Ishikawa (cell line): ENCODE measurements around the gene MYOF.

Source experiments
- CEBPB ChIP-seq: IDR thresholded peaks from 2 replicates; pipeline ENCODE4 v1.6.1; 2012
- TEAD4 ChIP-seq: IDR thresholded peaks from 2 replicates; pipeline ENCODE4 v1.6.1; 2012
- TF ChIP-seq, protein P1 (sequence below): IDR thresholded peaks from 2 replicates; pipeline ENCODE4 v1.6.1; 2012; ENCODE audit warnings: low read depth, mild to moderate bottlenecking

DNA sequence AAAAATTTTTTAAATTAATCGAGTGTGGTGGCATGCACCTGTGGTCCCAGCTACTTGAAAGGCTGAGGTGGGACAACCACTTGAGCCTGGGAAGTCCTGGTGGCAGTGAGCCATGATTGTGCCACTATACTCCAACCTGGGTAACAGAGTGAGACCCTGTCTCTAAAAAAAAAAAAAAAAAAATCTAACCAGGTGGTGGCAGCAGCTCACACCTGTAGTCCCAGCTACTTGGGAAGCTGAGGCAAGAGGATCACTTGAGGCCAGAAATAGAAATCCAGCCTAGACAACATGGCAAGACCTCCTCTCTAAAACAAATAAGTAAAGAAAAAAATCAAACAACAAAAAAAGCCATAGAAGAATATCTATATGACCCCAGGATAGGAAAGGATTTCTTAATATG, 3.6 kb upstream of the MYOF start:
- TF ChIP-seq TEAD4 (no peak), CEBPB (no peak)
- TF ChIP-seq, protein P1, sequence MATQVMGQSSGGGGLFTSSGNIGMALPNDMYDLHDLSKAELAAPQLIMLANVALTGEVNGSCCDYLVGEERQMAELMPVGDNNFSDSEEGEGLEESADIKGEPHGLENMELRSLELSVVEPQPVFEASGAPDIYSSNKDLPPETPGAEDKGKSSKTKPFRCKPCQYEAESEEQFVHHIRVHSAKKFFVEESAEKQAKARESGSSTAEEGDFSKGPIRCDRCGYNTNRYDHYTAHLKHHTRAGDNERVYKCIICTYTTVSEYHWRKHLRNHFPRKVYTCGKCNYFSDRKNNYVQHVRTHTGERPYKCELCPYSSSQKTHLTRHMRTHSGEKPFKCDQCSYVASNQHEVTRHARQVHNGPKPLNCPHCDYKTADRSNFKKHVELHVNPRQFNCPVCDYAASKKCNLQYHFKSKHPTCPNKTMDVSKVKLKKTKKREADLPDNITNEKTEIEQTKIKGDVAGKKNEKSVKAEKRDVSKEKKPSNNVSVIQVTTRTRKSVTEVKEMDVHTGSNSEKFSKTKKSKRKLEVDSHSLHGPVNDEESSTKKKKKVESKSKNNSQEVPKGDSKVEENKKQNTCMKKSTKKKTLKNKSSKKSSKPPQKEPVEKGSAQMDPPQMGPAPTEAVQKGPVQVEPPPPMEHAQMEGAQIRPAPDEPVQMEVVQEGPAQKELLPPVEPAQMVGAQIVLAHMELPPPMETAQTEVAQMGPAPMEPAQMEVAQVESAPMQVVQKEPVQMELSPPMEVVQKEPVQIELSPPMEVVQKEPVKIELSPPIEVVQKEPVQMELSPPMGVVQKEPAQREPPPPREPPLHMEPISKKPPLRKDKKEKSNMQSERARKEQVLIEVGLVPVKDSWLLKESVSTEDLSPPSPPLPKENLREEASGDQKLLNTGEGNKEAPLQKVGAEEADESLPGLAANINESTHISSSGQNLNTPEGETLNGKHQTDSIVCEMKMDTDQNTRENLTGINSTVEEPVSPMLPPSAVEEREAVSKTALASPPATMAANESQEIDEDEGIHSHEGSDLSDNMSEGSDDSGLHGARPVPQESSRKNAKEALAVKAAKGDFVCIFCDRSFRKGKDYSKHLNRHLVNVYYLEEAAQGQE = no peak
